GM19438 (cell line): ENCODE data around the gene ARHGEF9.
"Not testable (repeated sequence)": the region's sequence is repeated elsewhere in the genome, so short reads cannot be mapped to it uniquely, and the experiment has no call there.

ENCODE experiments used
- ATAC-seq: cut with Tn5 transposase; IDR thresholded peaks from one replicate; pipeline ENCODE4 v1.9.1; 2021; ENCODE audit warnings: low read depth; ENCODE audit not compliant: unreplicated experiment

ARHGEF9 gene

GRCh38 chrX:63784902-63785707 lies at the start of gene ARHGEF9:
Gene ARHGEF9 (minus strand): TSS chrX:63785214. CDS start chrX:63785145, 69 bp downstream.
- ATAC-seq = no peak

DNA sequence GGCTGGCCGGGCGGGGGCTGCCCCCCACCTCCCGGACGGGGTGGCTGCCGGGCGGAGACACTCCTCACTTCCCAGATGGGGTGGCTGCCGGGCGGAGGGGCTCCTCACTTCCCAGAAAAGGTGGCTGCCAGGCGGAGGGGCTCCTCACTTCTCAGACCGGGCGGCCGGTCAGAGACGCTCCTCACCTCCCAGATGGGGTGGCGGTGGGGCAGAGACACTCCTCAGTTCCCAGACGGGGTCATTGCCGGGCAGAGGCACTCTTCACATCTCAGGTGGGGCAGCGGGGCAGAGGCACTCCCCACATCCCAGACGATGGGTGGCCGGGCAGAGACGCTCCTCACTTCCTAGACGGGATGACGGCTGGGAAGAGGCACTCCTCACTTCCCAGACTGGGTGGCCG lies 40.4 kb upstream of the ARHGEF9 start:
- ATAC-seq = not testable (repeated sequence)

- no peak for ATAC-seq
Observed at GRCh38 chrX:63818156-63818555, 33.1 kb upstream of the ARHGEF9 start.

DNA sequence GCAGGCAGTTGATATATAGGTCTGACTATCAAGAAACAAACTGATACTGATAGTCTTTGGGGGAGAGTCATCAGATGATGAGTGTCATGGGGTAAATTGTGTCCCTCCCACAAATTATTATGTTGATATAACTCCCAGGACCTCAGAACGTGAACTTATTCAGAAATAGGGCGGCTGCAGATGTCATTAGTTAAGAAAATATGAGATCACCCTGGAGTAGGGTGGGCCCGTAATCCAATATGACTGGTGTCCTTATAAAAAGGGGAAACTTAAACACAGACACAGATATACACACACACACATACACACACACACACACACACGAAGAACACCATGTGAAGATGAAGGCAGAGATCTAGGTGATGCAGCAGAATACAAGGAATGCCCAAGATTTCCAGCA lies 32.7 kb upstream of the ARHGEF9 start:
- ATAC-seq = no peak

- ATAC-seq = no peak
Observed at GRCh38 chrX:63812823-63813222, 27.8 kb upstream of the ARHGEF9 start.

DNA sequence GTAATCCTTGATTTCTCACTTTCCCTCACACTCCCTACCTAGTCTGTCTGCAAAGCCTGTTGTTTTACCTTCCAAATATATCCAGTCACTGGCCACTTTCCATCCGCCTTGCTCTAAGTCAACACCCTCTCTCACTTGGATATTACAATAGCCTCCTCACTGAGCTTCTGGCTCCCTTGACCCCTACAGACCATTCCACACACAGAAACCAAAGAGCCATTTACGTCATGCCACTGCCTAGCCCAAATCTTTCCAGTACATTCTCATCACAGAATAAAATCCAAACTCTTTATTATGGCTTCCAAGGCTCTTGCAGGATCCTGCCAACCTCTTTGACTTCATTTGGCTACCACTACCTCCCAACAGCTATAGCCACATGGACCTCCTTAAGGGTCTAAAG lies 25.7 kb upstream of the ARHGEF9 start:
- no peak for ATAC-seq

DNA sequence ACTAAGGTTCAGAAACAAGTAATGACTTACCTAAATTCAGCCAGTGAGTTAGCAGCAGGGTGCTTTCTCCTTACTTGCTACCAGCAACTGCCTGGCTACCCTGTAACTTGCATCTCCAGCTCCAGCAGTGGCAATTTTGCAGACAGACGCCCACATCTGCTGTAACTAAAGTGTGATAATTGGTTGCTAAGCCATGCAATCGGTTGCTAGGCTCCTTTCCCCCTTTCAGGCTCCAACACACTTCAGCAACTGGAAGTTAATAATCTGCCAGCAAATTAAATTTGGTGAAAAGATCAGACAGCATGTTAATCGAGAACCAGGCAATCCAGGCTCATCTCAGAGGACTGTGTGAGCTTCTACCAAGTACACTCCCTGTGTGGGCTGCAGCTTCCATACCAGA lies 24.2 kb upstream of the ARHGEF9 start:
- ATAC-seq = no peak

- not testable (repeated sequence) for ATAC-seq
Observed at GRCh38 chrX:63795406-63795805, 10.4 kb upstream of the ARHGEF9 start.

- ATAC-seq = no peak
Observed at GRCh38 chrX:63785708-63786040, 660 bp upstream of the ARHGEF9 start.

- ATAC-seq = no peak
Observed at GRCh38 chrX:63784346-63784901, 590 bp downstream of the ARHGEF9 start.

GRCh38 chrX:63782515-63782914 lies 2.5 kb downstream of the ARHGEF9 start:
- ATAC-seq = no peak

- ATAC-seq = no peak
Observed at GRCh38 chrX:63768760-63769159, 16.3 kb downstream of the ARHGEF9 start.

- no peak for ATAC-seq
Observed at GRCh38 chrX:63765712-63766111, 19.3 kb downstream of the ARHGEF9 start.

DNA sequence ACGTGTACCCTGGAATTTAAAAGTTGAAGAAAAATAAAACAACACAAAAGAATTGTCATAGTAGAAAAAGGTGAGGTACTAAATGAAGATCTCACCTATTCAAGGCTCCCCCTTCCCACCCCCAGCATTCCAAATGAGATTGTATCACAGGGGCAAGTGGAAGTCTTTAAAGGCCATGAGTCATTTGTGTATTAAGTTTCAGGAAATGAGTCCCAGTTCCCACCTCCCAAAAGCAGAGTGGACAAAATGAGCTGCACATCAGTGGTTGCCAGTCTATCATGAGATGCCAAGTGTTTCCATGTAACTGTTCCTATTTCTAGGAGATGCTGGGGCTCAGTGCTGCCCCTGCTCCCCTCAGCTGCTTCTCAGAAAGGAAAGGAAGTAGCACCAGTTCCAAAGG lies 20.1 kb downstream of the ARHGEF9 start:
- ATAC-seq = no peak

- ATAC-seq = peak; percentile 76
Observed at GRCh38 chrX:63761639-63762038, 23.4 kb downstream of the ARHGEF9 start.

DNA sequence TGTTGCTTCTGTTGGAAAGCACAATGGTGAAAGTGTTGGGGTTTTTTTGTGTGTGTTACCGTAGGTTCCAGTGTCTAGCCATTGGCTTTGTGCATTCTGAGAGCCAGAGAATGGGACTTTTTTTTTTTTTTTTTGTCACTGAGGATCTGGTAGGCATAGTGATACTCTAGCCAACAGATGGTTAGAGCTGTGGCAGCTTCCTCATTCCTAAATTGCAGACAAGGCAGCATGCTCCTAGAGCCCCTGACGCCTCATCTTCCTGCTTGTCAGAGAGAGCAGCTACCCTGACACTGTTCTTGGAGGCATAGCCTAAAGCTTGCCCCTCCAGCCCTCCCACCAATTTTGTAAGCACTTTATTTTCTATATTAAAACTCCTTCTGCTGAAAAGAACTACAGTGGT lies 27.0 kb downstream of the ARHGEF9 start:
- ATAC-seq = no peak

DNA sequence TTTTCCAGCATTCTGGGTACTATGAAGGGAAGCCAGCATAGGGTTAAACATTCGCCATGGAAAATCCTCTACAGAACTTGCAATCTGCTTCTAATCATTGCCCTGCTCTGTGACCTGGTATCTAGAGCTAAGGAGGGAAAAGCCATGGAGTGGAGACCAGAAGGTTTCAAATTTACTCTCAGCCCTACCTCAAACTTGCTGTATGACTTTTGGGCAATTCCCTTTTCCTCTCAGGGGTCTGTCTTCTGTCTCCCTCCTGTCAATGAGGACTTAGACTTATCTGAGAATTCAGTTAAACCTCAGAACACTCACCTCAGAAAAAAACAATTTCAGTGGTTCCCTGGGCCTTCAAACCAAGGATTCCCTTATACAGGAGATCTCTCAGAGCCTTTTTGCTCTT lies 29.1 kb downstream of the ARHGEF9 start:
- no peak for ATAC-seq

- ATAC-seq = peak; percentile 98
Observed at GRCh38 chrX:63754860-63755579, 30.0 kb downstream of the ARHGEF9 start.

DNA sequence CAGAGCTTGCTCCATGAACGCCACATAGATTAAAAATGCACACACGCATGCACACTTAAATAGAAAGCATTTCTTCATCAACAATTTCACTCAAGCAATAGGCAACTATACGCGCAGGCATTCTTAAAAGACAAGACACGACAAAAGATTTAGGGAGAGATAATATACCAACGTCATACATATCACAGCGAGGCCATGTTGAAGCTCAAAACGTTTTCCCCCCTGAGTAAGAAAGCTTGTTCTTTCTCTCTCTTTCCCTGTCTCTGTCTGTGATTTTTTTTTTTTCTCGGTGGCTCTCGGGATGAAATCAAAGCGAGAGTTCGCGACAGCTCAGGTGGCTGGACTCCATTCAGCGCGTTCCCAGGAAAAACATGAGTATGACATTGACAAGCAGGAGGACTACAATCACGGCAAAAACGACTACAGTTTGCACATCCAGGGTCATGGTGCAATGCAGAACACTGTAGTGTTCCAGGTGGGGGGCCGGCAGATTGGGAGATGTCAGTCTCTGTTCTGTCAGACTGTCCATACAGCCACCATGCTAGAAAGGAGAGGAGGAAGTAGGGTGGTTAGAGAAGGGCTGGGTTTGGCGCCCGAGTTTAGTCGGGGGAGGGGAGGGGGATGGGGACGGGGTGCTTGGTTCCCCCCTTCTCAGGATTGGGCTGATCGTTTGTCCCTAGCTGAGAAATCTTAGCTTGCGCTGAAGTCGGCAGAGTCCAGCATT lies 30.7 kb downstream of the ARHGEF9 start:
- ATAC-seq = peak; percentile 43

DNA sequence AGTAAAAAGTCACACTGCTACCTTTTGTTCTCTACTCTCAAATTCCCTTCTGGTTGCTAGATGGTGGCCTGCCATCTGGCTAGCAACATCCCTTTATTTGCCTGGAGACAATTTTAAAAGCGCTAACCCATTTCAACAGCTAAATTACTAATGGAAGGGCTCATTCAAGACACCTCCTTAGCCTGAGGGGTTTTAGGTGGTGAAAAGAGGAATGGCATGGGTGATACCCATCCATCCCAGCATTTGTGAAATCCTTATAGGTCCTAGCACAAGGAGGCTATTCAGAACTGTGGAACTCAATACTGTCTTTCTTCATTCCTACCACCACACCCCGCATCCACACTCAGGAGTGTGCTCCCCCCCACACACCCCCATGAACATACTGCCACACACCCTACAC lies 33.5 kb downstream of the ARHGEF9 start:
- no peak for ATAC-seq

- ATAC-seq = no peak
Observed at GRCh38 chrX:63750811-63751210, 34.2 kb downstream of the ARHGEF9 start.
